Erythroblast (primary cell): ENCODE data around the gene MRPL49.

Source experiments
- DNase-seq, 2 experiments: peaks; one replicate each; lab custom pipeline; 2025; lab: John Stamatoyannopoulos, UW
- GATA1 ChIP-seq: IDR thresholded peaks from 2 replicates; pipeline ENCODE4 v1.6.1; 2011; ENCODE audit warnings: low read depth, mild to moderate bottlenecking, control low read depth, low read length, moderate library complexity
- POLR2A ChIP-seq: IDR thresholded peaks from 2 replicates; pipeline ENCODE4 v1.6.1; 2011; ENCODE audit warnings: mild to moderate bottlenecking, low read length

The MRPL49 gene

GRCh38 chr11:65128182-65129145, 6.3 kb downstream of the MRPL49 start:
- no peak for DNase-seq
- peak; percentile 39 for TF ChIP-seq POLR2A
- TF ChIP-seq GATA1 = no peak

GRCh38 chr11:65129649-65130441, 7.7 kb downstream of the MRPL49 start:
- TF ChIP-seq GATA1 (no peak), POLR2A (no peak)
- DNase-seq = no peak

DNA sequence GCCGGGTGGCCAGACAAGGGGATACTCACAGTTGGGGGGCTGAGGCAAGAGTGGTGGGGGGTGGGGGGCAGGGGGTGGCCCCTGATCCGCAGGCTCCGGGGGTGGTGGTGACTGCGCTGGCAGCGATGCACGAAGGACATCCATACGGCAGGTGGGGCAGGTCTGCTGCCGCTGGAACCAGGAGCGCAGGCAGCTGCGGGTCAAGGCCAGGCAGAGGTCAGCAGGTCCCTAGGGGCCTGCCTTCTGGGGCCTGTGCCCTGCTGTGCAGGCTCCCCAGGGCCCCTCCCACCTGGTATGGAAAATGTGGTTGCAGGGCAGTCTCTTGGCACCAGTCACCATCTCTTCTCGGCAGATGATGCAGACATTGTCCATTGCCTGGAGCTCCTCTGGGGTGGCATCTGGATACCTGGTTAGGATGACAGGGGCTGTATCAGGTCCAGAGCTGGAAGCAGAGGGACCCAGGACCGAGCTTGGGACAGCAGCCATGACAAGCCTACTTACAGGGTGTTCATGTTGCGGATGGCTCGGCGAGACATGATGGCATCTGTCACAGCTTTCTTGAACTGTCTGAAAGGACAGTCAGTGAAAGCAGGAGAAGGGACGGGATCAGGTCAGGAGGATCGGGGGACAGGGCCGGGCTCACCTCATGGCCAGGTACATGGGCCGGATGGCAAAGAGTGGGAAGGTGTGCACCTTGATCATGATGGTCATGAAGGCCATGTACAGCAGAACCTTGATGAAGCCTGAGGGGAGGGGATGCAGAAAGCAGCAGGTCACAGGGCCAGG, 8.7 kb downstream of the MRPL49 start:
- TF ChIP-seq POLR2A (no peak), GATA1 (no peak)
- no peak for DNase-seq

- TF ChIP-seq GATA1 = no peak
- TF ChIP-seq POLR2A = no peak
- DNase-seq = no peak
These were observed 9.3 kb downstream of the MRPL49 start for GRCh38 chr11:65131417-65131776.

DNA sequence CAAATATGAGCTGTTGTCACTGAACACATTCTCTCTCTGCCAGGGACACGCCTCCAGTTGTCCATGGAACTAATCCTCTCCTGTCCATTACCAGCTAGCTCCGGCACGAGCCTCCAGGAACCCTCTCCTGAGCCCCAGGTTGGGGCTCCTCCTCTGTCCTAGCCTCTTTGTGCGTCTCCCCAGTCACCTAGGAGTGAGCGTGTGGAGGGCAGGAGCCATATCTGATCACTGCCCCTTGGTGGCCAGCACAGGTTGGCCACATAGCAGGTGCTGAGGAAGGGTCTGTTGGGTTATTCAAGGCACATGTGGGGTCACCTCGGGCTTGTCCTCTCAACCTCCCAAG, 9.7 kb downstream of the MRPL49 start:
- no peak for DNase-seq
- TF ChIP-seq POLR2A (no peak), GATA1 (no peak)

DNA sequence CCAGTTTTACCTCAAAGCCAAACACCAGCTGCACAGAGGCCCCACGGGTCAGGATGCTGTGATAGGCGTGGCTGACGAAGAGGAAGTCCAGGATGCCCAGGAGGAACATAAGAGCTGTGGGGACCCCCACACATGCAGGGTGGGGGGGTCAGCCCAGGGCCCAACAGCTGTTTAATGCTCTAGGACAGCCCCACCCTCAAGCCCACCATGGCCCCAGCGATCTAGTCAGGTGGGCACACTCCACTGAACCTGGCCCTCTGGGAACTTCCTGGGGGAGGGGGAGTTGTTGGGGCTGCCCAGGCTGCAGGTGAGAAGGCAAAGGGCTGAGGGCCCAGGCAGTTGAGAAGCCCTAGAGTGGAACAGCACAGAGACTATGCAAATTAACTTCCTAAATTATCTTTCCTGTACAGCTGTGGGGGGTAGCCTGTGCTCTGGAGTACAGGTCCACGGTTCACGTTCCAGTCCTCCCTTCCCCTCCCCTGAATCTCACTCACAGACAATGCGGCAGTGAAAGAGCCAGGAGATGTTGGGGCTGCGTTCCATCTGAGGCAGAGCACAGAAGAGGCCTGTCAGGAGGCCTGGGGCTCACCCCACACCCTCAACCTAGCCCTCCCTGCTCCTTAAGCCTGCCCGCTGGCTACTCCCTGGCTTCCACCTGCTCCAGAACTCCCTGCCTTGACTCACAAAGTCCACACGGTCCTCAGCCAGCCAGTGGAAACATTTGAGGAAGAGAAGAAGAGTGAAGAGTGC, 10.3 kb downstream of the MRPL49 start:
- DNase-seq = peak in 1 of 2 experiments; percentile 37
- TF ChIP-seq POLR2A (no peak), GATA1 (no peak)

GRCh38 chr11:65132988-65133700, 11.0 kb downstream of the MRPL49 start:
- peak; percentile 53 to 66 for DNase-seq
- TF ChIP-seq POLR2A = no peak
- no peak for TF ChIP-seq GATA1

DNA sequence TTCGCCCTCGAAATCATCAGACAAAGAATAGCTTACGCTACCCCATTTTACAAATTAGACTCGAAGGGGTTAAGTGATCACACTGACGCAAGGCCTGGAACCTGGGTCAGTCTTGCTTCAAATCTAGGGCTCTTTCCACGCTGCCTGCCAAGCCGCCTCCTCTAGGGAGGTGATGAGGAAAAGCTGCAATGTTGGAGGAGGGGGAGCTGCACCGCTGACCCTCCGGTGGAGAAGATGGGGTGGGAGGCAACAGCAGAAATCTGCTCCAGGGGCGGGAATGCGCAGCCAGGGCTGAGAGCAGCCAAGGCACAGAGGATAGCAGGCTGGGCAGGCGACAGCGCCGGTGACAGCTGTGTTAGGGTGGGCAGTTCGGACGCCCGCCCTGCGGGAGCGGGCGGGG, 11.6 kb downstream of the MRPL49 start:
- DNase-seq = peak; percentile 44 to 57
- TF ChIP-seq GATA1 (no peak), POLR2A (no peak)

- peak; percentile 96 for DNase-seq
- peak; percentile 97 for TF ChIP-seq POLR2A
- no peak for TF ChIP-seq GATA1
These were observed 12.3 kb downstream of the MRPL49 start, which contains the start of gene SYVN1 for GRCh38 chr11:65134240-65134951. TSS of gene SYVN1 (minus strand) at chr11:65134519. CDS start at chr11:65133601, 918 bp downstream.

- peak; percentile 59 for TF ChIP-seq POLR2A
- no peak for TF ChIP-seq GATA1
- peak; percentile 96 to 97 for DNase-seq
These were observed 13.0 kb downstream of the MRPL49 start for GRCh38 chr11:65134952-65135632.

DNA sequence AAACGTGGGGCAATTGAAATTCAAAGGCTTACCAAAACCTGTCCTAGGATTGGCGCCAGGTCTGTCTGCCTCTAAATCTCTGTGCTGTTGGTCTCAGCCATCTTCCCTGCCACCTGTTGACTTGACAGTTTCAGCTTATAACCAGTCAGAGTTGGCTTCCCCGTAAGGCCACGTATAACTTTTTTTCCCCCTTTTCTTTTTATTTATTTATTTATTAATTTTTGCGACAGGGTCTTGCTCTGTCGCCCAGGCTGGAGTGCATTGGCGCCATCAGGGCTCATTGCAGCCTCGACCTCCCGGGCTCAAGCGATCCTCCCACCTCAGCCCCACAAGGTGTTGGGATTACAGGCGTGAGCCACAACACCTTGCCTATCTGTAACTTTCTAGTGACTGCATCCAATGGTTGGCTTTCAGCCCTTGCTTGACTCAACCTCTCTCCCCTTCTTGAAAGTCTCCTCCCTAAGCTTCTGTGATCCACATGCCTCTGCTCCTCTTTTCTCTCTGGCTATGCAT, 13.6 kb downstream of the MRPL49 start:
- DNase-seq = no peak
- no peak for TF ChIP-seq POLR2A
- no peak for TF ChIP-seq GATA1
